ENCODE results near the gene MYO3B.

GRCh38 chr2:170313992-170314348 is 136.0 kb downstream of the MYO3B start:
- TF ChIP-seq, protein P1, sequence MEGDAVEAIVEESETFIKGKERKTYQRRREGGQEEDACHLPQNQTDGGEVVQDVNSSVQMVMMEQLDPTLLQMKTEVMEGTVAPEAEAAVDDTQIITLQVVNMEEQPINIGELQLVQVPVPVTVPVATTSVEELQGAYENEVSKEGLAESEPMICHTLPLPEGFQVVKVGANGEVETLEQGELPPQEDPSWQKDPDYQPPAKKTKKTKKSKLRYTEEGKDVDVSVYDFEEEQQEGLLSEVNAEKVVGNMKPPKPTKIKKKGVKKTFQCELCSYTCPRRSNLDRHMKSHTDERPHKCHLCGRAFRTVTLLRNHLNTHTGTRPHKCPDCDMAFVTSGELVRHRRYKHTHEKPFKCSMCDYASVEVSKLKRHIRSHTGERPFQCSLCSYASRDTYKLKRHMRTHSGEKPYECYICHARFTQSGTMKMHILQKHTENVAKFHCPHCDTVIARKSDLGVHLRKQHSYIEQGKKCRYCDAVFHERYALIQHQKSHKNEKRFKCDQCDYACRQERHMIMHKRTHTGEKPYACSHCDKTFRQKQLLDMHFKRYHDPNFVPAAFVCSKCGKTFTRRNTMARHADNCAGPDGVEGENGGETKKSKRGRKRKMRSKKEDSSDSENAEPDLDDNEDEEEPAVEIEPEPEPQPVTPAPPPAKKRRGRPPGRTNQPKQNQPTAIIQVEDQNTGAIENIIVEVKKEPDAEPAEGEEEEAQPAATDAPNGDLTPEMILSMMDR (IDR thresholded peaks at IDR 0.05): no peak
- TF ChIP-seq POLR2A (IDR thresholded peaks at IDR 0.05): no peak
